Epithelial cell of esophagus (primary cell): ENCODE results near the gene JAK3.
A peak's percentile ranks its signal among the peaks of the same experiment; 100 is the strongest.

Experiments used
- DNase-seq: peaks from one replicate; pipeline ENCODE4 v3.0.0; 2010; ENCODE audit warnings: low read depth
- H3K4me3 ChIP-seq: 2 replicates; pipeline ENCODE4 v1.5.1; 2011; ENCODE audit warnings: mild to moderate bottlenecking, low read length, control low read depth
- TF ChIP-seq, protein P1 (sequence below): IDR thresholded peaks from 2 replicates; pipeline ENCODE4 v1.5.1; 2011; ENCODE audit warnings: low read depth, mild to moderate bottlenecking, low read length, control low read depth, inconsistent platforms; ENCODE audit not compliant: insufficient read depth; ENCODE audit errors: missing control alignments

Gene JAK3

DNA sequence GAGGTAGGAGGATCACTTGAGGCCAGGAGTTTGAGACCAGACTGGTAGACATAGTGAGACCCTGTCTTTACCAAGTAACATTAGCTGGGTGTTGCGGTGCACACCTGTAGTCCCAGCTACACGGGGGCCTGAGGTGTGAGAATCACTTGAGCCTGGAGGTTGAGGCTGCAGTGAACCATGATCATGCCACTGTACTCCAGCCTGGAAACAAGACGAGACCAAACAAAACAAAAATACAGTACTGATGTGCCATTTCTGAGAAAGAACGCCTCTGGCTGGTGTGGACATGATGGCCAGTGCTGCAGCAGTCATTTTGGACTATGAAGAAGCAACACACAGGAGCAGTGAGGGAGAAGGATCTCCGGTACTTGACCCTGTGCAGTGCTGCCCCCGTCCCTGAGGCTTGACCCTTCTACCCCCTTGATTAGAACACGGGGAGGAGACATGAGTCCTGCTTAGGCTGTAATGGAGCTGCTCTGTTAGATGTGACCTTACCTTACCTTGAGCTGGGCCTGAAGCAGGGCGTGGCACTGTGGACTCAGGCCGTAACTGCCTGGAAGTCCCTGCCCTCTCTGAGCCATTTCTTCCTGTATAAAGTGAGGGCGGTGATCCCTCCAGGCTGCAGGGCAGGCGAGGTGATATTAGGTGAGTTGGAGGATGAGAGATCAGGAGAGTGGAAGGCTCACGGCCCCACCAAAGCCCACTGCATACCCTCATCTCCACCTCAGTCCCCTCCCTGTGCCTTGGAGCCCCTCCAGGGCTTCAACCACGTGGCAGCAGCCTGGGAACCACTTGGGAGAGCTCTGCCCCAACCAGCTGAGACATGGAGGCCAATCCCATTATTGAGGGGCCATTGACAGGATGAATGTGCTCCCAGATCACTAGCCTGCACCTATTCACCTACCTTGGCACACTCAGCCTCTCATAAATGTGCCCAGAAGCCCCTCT lies 17.9 kb upstream of the JAK3 start:
- TF ChIP-seq, protein P1, sequence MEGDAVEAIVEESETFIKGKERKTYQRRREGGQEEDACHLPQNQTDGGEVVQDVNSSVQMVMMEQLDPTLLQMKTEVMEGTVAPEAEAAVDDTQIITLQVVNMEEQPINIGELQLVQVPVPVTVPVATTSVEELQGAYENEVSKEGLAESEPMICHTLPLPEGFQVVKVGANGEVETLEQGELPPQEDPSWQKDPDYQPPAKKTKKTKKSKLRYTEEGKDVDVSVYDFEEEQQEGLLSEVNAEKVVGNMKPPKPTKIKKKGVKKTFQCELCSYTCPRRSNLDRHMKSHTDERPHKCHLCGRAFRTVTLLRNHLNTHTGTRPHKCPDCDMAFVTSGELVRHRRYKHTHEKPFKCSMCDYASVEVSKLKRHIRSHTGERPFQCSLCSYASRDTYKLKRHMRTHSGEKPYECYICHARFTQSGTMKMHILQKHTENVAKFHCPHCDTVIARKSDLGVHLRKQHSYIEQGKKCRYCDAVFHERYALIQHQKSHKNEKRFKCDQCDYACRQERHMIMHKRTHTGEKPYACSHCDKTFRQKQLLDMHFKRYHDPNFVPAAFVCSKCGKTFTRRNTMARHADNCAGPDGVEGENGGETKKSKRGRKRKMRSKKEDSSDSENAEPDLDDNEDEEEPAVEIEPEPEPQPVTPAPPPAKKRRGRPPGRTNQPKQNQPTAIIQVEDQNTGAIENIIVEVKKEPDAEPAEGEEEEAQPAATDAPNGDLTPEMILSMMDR: no peak
- DNase-seq: peak; percentile 51
- H3K4me3 ChIP-seq: no peak overlapping the region

DNA sequence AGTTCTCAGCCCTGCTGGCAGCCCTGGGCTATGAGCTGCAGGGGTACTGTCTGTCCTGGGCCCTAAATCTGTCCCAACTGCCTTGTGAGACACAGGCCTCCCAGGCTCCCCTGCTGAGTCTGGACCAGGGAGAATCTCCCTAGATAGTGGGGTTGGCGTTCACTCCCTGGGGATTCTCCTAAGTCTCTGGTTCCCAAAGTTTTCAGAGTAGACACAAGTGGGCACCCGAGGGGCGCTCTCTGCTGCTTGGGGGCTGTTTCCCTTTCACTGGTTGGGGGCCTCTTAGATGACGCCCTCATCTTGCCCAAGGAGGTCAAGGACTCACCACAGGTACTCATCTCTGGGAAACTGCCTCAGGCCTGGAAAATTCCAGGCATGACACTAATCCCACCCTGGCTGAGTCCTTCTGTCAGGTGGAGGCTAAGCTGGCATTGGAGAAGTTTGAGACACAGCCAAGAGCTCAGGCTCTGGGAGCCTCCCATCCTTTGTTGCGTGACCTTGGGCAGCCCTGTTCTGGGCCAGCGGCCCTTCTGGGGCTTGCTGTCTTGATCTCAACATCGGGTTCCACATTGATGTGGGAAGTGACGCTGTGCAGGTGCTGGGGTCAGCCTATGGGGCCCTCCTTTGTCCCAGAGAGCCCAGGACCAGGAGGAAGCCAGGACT lies 15.9 kb upstream of the JAK3 start:
- DNase-seq: no peak
- TF ChIP-seq, protein P1: no peak
- no peak overlapping the region for H3K4me3 ChIP-seq

DNA sequence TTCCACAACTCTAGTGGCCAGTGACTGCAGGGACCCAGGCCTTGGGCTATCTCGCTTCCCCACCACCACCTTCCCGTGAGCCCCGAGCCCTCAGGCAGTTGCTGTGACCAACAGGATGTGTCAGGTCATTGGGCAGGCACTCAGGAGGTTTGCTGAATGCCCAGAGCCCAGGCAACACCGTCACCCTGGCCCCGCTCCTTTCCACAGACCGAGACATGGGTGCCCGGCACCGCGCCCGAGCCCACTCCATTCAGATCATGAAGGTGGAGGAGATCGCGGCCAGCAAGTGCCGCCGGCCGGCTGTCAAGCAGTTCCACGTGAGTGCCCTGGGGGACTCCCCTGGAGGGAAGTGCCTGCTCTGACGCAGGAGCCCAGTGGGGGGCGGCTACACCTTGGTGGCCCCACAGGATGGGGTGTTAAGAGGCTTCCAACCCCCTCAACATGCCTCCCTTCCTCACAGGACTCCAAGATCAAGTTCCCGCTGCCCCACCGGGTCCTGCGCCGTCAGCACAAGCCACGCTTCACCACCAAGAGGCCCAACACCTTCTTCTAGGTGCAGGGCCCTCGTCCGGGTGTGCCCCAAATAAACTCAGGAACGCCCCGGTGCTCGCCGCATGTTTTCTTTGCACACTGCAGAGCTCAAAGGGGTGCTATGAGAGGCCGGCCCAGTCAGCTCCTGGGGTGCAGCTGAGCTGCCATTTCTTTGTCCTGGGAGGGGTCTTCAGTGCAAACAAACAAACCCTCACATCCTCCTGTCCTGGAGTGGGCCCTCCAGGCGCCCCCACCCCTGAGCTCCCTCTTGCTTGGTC lies 15.1 kb upstream of the JAK3 start:
- TF ChIP-seq, protein P1: no peak
- DNase-seq: no peak
- no peak overlapping the region for H3K4me3 ChIP-seq

DNA sequence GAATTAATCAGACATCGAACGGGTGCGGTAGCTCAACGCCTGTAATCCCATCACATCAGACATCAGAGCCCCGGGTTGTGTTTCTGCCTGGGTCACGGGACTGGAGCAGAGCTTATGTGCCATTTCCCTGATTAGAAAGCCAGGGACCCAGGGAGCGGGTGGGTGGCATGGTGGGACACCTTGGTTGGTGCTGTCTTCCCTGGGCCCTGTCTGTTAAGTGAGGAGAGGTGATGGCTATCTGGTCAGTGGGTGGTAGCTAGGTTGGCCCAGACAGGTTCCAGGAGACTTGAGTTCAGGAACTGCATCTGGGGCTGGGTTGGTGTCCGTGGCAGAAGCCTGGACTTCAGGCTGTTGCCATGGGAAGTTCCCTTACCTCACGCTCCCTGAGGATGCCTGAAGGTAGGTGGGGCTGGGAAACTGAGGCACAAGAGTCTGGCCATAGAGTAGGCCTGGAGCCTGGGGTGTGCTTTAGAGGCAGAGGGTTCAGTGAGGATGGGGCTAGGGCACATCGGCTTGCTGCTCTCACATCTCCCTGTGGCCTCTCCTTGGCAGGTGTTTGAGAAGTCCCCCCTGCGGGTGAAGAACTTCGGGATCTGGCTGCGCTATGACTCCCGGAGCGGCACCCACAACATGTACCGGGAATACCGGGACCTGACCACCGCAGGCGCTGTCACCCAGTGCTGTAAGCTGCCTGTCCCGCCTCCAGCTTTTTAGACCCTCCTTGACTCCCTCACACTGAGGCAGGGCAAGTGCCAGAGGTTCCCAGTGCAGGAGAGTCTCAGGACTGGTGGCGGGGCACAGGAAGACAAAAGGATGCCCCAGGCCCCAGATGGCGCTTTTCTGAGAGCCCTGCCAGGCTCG lies 14.0 kb upstream of the JAK3 start:
- H3K4me3 ChIP-seq: peak overlapping the region; percentile 100
- TF ChIP-seq, protein P1: no peak

DNA sequence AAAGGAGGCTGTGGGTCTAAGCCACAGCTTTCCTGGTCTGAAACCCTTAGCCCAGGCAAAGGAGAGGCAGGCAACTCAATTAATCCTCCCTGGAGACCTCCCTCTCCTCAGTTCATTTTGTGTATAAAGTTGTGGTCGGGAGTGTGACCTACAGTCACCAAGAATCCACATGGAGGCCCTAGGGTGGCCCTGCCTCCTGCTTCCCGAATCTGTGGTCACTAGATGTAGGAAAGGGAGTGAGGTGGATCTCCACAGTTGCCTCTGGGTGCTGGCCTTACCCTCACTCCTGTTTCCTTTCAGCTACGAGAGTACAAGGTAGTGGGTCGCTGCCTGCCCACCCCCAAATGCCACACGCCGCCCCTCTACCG lies 13.2 kb upstream of the JAK3 start:
- no peak for DNase-seq
- H3K4me3 ChIP-seq: peak overlapping the region; percentile 100
- TF ChIP-seq, protein P1: no peak

More for the DNA sequence above, 14.0 kb upstream of the JAK3 start:
- no peak for DNase-seq
